HepG2 (cell line): ENCODE data around the gene SCP2. TPM values are rescaled to one million over a fixed set of nuclear protein-coding genes. Genes with fewer than 3 reads are reported as not detected.

Source experiments
- ATAC-seq: fragments of 200-7000 bp; cut with Tn5 transposase; 3 replicates; pipeline ENCODE4 v1.9.1; 2020; ENCODE audit warnings: mild to moderate bottlenecking, moderate library complexity
- BruUV-seq: library from RNA; stranded (reverse); fragments of 400-500 nt; replicated peaks from 2 replicates; lab custom pipeline; 2021; lab: Mats Ljungman, UMichigan
- CTCF ChIA-PET: fragments of 300-600 bp; formaldehyde crosslinking; extraction: SDS; loops from one replicate; lab custom pipeline; 2021; ENCODE audit warnings: low total read pairs, inconsistent platforms, low intra/inter-chr PET ratio; lab: Yijun Ruan, JAX
- POLR2A ChIA-PET: fragments of 350-600 bp; sonication (Branson Sonifier 250); formaldehyde crosslinking; loops from one replicate; lab custom pipeline; 2020; ENCODE audit warnings: antibody characterized with exemption, inconsistent platforms; lab: Yijun Ruan, JAX
- DNase-seq: peaks from one replicate; pipeline ENCODE4 v3.0.0-alpha.2; 2015; ENCODE audit warnings: low spot score
- FAIRE-seq: peaks from 3 replicates; lab custom pipeline; 2011; peaks lifted over from hg19 to GRCh38; lab: Jason Lieb, UNC
- H2AFZ ChIP-seq: one replicate; pipeline ENCODE4 v1.6.1; 2011; ENCODE audit warnings: low read length, inconsistent platforms
- H3K27ac ChIP-seq: fragments of 300-600 bp; 3 replicates; pipeline ENCODE4 v1.8.0; 2011; ENCODE audit warnings: mixed run types, mild to moderate bottlenecking, mixed read lengths, low read length, inconsistent platforms; ENCODE audit not compliant: insufficient read depth; ENCODE audit errors: extremely low read length
- H3K27me3 ChIP-seq, 2 experiments: fragments of 200-600 bp in 1 of 2; 2 replicates in 1 of 2; 3 replicates in 1 of 2; pipeline versions ENCODE4 v1.6.0 to v1.8.0; 2011; ENCODE audit warnings: low read length in 2 of 2, mild to moderate bottlenecking in 2 of 2, moderate library complexity in 2 of 2, inconsistent platforms in 1 of 2; ENCODE audit not compliant: insufficient read depth in 2 of 2, control insufficient read depth in 1 of 2
- H3K36me3 ChIP-seq, 2 experiments: fragments of 200-600 bp in 1 of 2; replicated peaks in 1 of 2; 2 replicates in 1 of 2; 3 replicates in 1 of 2; pipeline versions ENCODE4 v1.5.1 to v1.8.0; 2011; ENCODE audit warnings: low read length in 2 of 2, inconsistent platforms in 1 of 2; ENCODE audit not compliant: insufficient read depth in 2 of 2, control insufficient read depth in 1 of 2
- H3K4me1 ChIP-seq: 2 replicates; pipeline ENCODE4 v1.5.1; 2012; ENCODE audit warnings: low read length, inconsistent platforms; ENCODE audit not compliant: insufficient read depth
- H3K4me2 ChIP-seq: 2 replicates; pipeline ENCODE4 v1.6.0; 2011; ENCODE audit warnings: low read depth, low read length, inconsistent platforms
- H3K4me3 ChIP-seq, 3 experiments: fragments of 200-600 bp in 1 of 3; sonication (generic), shearing (Covaris generic) in 1 of 3; replicated peaks in 1 of 3; 2 replicates each; pipeline ENCODE4 v1.5.1; 2011 to 2016; ENCODE audit warnings: low read length in 3 of 3, inconsistent platforms in 2 of 3, low read depth in 2 of 3, mild to moderate bottlenecking in 2 of 3, control low read depth in 1 of 3, mixed read lengths in 1 of 3; ENCODE audit not compliant: insufficient read depth in 1 of 3
- H3K79me2 ChIP-seq: one replicate; pipeline ENCODE4 v1.6.1; 2011; ENCODE audit warnings: low read length, inconsistent platforms; ENCODE audit not compliant: insufficient read depth
- H3K9ac ChIP-seq: 2 replicates; pipeline ENCODE4 v1.6.0; 2011; ENCODE audit warnings: mild to moderate bottlenecking, low read depth, low read length, inconsistent platforms; ENCODE audit not compliant: insufficient read depth
- H3K9me3 ChIP-seq: 2 replicates; pipeline ENCODE4 v1.5.1; 2012; ENCODE audit warnings: mild to moderate bottlenecking, low read length
- H4K20me1 ChIP-seq: 2 replicates; pipeline ENCODE4 v1.6.0; 2011; ENCODE audit warnings: inconsistent platforms, mild to moderate bottlenecking, low read length, moderate library complexity; ENCODE audit not compliant: insufficient read depth
- ISX ChIP-seq: sonication (generic); formaldehyde crosslinking; conservative IDR thresholded peaks from 2 replicates; pipeline ENCODE4 v1.5.0; 2020; ENCODE audit warnings: missing genetic modification reagents
- JARID2 ChIP-seq: sonication (generic); formaldehyde crosslinking; IDR thresholded peaks from 2 replicates; pipeline ENCODE4 v1.8.1; 2023; ENCODE audit warnings: missing genetic modification reagents, inconsistent platforms; ENCODE audit not compliant: insufficient replicate concordance
- PATZ1 ChIP-seq: sonication (generic); formaldehyde crosslinking; IDR thresholded peaks from 2 replicates; pipeline ENCODE4 v1.4.0; 2020; ENCODE audit warnings: missing genetic modification reagents
- RAD21 ChIP-seq: fragments of 450-650 bp; formaldehyde crosslinking; IDR thresholded peaks from 2 replicates; pipeline ENCODE4 v1.5.0; 2020; ENCODE audit warnings: mild to moderate bottlenecking
- SMC3 ChIP-seq: IDR thresholded peaks from 2 replicates; pipeline ENCODE4 v1.6.1; 2011; ENCODE audit warnings: low read length, improper control_type of control experiment
- STAG1 ChIP-seq: sonication (generic); formaldehyde crosslinking; IDR thresholded peaks from 2 replicates; pipeline ENCODE4 v1.4.0; 2020; ENCODE audit warnings: missing genetic modification reagents
- ZFP62 ChIP-seq: sonication (generic); formaldehyde crosslinking; IDR thresholded peaks from 2 replicates; pipeline ENCODE4 v1.4.0; 2020; ENCODE audit warnings: missing genetic modification reagents
- ZNF17 ChIP-seq: sonication (generic); formaldehyde crosslinking; IDR thresholded peaks from 2 replicates; pipeline ENCODE4 v1.5.0; 2020; ENCODE audit warnings: mild to moderate bottlenecking, missing genetic modification reagents
- ZNF687 ChIP-seq: sonication (generic); formaldehyde crosslinking; IDR thresholded peaks from 2 replicates; pipeline ENCODE4 v1.5.1; 2020; ENCODE audit warnings: mild to moderate bottlenecking, missing genetic modification reagents, moderate library complexity
- WGBS: methylation state at CpG from one replicate; pipeline ENCODE4 v1.1.6; 2017; ENCODE audit warnings: low lambda C conversion rate; 5-methylcytosine and 5-hydroxymethylcytosine counted together
- in situ Hi-C: cut with HindIII; loops from 2 replicates; pipeline ENCODE4 v1.10.0; 2017; ENCODE audit warnings: low pct_unique_long_range_greater_than_20kb; ENCODE audit not compliant: extremely low pct_ligation_motif_present
- intact Hi-C: fragments of 100-400 bp; cut with micrococcal nuclease; formaldehyde crosslinking; loops from one replicate; pipeline ENCODE4 v1.10.0; 2022; ENCODE audit not compliant: unreplicated experiment
- polyA plus RNA-seq, 8 experiments: library from polyadenylated mRNA; depleted of rRNA in 3 of 8; stranded (reverse) in 7 of 8; unstranded in 1 of 8; fragments of >200 nt; fragmentation: Illumina TruSeq in 4 of 8; extraction: Trizol in 4 of 8; gene quantifications; 2 replicates each; pipeline versions ENCODE4 v1.2.1 to v1.2.3, GENCODE V29; 2011 to 2016; ENCODE audit warnings: low read depth in 4 of 8, missing spikeins in 1 of 8, mixed read lengths in 1 of 8; ENCODE audit not compliant: insufficient read depth in 1 of 8
- total RNA-seq, 5 experiments: library from RNA; depleted of rRNA; stranded (reverse); fragments of >200 nt; fragmentation: Illumina TruSeq; extraction: Trizol; gene quantifications; 2 replicates each; pipeline ENCODE4 v1.2.3, GENCODE V29; 2016; ENCODE audit warnings: low read depth in 1 of 5
- TF ChIP-seq, protein P1 (sequence below): sonication (generic); formaldehyde crosslinking; IDR thresholded peaks from 2 replicates; pipeline ENCODE4 v1.5.0; 2020; ENCODE audit warnings: mild to moderate bottlenecking, missing genetic modification reagents, moderate library complexity
- TF ChIP-seq, protein P2 (sequence below): IDR thresholded peaks from 2 replicates; pipeline ENCODE4 v1.6.1; 2016

Gene SCP2
- total and polyA plus RNA-seq, 2 of the 13 experiments (the other 11 are each of a cell fraction or from before 2014, with no cell fraction given): 59.0 to 133 TPM

DNA sequence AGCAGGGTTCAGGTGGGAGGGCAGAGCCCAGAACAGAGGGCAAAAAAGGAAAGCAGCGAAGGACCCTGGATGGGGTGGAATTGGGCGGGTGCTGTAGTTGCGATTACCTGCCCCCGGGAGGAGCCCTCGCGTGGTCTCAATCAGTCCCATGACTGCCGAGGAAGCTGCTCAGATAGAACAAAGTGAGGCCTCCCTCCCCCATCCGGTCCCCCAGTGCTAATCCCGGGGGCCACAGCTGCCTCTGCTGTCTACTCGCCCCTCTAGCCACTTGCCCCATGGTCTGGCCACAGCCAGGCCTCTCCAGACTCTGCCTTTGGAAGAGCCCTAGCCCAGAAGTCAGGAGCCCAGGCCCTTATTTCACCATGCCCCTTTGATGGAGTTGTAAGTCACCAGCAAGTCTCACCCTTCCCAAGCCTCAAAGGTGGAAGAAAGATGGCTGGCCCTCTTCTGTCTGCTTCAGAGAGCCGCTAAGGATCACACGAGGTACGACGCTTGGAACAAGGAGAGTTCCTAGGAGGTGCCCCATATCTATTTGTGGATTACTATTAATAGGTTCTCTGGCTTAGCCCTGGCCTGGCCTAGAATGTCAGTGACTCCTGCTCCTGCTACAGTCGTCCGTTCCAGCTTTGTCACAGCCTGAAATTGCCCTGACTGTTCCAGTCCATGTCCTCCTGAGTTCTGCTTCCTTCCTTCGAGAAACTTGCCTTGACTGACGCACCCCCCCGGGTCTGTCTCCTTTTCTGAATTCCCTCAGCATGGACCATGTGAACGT lies 22.0 kb upstream of the SCP2 start:
- in situ Hi-C loops: no loop called here

More for the DNA sequence above, 22.0 kb upstream of the SCP2 start:
- H3K9me3 ChIP-seq: no peaks in the 10 kb centered on the region
- peaks cover 4 to 6% of the 10 kb centered on the region in 2 experiments; a peak in 3 of 5 replicates for H3K36me3 ChIP-seq
- H3K4me2 ChIP-seq: no peak overlapping the region
- DNase-seq (no peak), ATAC-seq (peak; percentile 93), FAIRE-seq (no peak)
- H3K79me2 ChIP-seq: no peaks in the 10 kb centered on the region
- intact Hi-C loops: loop anchor here (1.0 to 2.0 kb wide), 3 partner anchors 16 to 278 kb away; partner anchors contain the start of gene ECHDC2
- H3K9ac ChIP-seq: 0 out of 2 replicates have a peak overlapping the region, but pooled peaks have one; percentile 4
- no peaks in the 10 kb centered on the region for H3K27me3 ChIP-seq
- H2AFZ ChIP-seq: no peak overlapping the region
- H3K4me1 ChIP-seq: peaks cover 18% of the 10 kb centered on the region
- TF ChIP-seq PATZ1 (0 out of 2 replicates have a peak, but pooled peaks have one; percentile 21), ZFP62 (CRISPR knock-in tag) (no peak), SMC3 (peak; percentile 33), RAD21 (CRISPR knock-in tag) (peak; percentile 65), ISX (CRISPR knock-in tag) (no peak), JARID2 (CRISPR knock-in tag) (no peak), STAG1 (peak; percentile 65), ZNF17 (CRISPR knock-in tag) (no peak), ZNF687 (CRISPR knock-in tag) (peak; percentile 54)
- TF ChIP-seq, protein P1, sequence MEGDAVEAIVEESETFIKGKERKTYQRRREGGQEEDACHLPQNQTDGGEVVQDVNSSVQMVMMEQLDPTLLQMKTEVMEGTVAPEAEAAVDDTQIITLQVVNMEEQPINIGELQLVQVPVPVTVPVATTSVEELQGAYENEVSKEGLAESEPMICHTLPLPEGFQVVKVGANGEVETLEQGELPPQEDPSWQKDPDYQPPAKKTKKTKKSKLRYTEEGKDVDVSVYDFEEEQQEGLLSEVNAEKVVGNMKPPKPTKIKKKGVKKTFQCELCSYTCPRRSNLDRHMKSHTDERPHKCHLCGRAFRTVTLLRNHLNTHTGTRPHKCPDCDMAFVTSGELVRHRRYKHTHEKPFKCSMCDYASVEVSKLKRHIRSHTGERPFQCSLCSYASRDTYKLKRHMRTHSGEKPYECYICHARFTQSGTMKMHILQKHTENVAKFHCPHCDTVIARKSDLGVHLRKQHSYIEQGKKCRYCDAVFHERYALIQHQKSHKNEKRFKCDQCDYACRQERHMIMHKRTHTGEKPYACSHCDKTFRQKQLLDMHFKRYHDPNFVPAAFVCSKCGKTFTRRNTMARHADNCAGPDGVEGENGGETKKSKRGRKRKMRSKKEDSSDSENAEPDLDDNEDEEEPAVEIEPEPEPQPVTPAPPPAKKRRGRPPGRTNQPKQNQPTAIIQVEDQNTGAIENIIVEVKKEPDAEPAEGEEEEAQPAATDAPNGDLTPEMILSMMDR (CRISPR knock-in tag): peak; percentile 70
- TF ChIP-seq, protein P2, sequence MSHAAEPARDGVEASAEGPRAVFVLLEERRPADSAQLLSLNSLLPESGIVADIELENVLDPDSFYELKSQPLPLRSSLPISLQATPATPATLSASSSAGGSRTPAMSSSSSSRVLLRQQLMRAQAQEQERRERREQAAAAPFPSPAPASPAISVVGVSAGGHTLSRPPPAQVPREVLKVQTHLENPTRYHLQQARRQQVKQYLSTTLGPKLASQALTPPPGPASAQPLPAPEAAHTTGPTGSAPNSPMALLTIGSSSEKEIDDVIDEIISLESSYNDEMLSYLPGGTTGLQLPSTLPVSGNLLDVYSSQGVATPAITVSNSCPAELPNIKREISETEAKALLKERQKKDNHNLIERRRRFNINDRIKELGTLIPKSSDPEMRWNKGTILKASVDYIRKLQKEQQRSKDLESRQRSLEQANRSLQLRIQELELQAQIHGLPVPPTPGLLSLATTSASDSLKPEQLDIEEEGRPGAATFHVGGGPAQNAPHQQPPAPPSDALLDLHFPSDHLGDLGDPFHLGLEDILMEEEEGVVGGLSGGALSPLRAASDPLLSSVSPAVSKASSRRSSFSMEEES (CRISPR knock-in tag): 0 out of 2 replicates have a peak, but pooled peaks have one; percentile 45
- H3K27ac ChIP-seq: no peak overlapping the region
- CTCF ChIA-PET: interaction anchor here (0.5 to 1.8 kb wide), 3 partner anchors 60 to 285 kb away, joined by 3 to 12 read pairs (median 4); no protein-coding TSS in a partner anchor
- WGBS: 78% methylated on average over 16 of the region's 20 CpGs
- POLR2A ChIA-PET: interaction anchor here (1.4 kb wide), 1 partner anchor 12 kb away, joined by 3 read pairs; no protein-coding TSS in a partner anchor
- no TSS peak for BruUV-seq
- no peak overlapping the region for H3K4me3 ChIP-seq
- H4K20me1 ChIP-seq: no peaks in the 10 kb centered on the region
